ENCODE data around the gene KRTAP4-5. TPM values are rescaled to one million over a fixed set of nuclear protein-coding genes. Genes with fewer than 3 reads are reported as not detected.

KRTAP4-5 gene
- total and polyA plus RNA-seq, 2 of the 13 experiments (the other 11 are each of a cell fraction or from before 2014, with no cell fraction given): not detected

DNA sequence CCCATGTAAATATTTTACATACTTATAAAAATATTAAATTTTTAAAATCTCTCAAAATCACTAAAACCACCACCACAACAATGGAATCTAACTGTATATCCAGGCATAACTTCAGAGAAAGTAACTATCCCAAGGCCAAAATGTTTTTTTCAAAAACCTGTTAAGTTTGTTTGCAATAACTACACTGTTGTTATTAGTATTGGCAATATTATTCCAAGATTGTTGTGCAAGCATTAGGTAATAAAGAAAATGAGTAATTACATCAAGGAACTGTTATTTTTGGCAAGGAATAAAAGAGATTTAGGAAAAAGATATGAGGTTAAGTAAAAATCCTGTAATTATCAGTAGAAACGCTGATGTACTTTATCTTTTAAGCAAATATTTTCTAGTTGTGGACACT, 22.3 kb downstream of the KRTAP4-5 start:
- no peak overlapping the region for H2AFZ ChIP-seq (ENCODE audit: low read length)
- no peak overlapping the region for H3K27ac ChIP-seq (ENCODE audit: extremely low read length, insufficient read depth, low read length)
- no peaks in the 10 kb centered on the region for H3K9me3 ChIP-seq (ENCODE audit: low read length)
- no peaks in the 10 kb centered on the region for H4K20me1 ChIP-seq (ENCODE audit: insufficient read depth, low read length)
- WGBS (ENCODE audit: low lambda C conversion rate): 2% methylated on average over 1 of the region's 1 CpG
- FAIRE-seq: no peak
- no peak for ATAC-seq
- H3K27me3 ChIP-seq (ENCODE audit: control insufficient read depth in 1 of 2, insufficient read depth in 2 of 2, low read length in 2 of 2): 0 out of 5 replicates have a peak, but pooled peaks cover 0 to 3% of the 10 kb centered on the region in 2 experiments
- H3K4me3 ChIP-seq (replicated peaks in 1 of 3; ENCODE audit: insufficient read depth in 1 of 3, low read depth in 2 of 3, low read length in 3 of 3): no peak overlapping the region
- CTCF ChIA-PET (ENCODE audit: low intra/inter-chr PET ratio, low total read pairs): no interaction called here
- H3K9ac ChIP-seq (ENCODE audit: insufficient read depth, low read depth, low read length): no peak overlapping the region
- H3K4me1 ChIP-seq (ENCODE audit: insufficient read depth, low read length): no peaks in the 10 kb centered on the region
- H3K79me2 ChIP-seq (ENCODE audit: insufficient read depth, low read length): no peaks in the 10 kb centered on the region
- no peak overlapping the region for H3K4me2 ChIP-seq (ENCODE audit: low read depth, low read length)
- POLR2A ChIA-PET: no interaction called here
- TF ChIP-seq, protein P1, sequence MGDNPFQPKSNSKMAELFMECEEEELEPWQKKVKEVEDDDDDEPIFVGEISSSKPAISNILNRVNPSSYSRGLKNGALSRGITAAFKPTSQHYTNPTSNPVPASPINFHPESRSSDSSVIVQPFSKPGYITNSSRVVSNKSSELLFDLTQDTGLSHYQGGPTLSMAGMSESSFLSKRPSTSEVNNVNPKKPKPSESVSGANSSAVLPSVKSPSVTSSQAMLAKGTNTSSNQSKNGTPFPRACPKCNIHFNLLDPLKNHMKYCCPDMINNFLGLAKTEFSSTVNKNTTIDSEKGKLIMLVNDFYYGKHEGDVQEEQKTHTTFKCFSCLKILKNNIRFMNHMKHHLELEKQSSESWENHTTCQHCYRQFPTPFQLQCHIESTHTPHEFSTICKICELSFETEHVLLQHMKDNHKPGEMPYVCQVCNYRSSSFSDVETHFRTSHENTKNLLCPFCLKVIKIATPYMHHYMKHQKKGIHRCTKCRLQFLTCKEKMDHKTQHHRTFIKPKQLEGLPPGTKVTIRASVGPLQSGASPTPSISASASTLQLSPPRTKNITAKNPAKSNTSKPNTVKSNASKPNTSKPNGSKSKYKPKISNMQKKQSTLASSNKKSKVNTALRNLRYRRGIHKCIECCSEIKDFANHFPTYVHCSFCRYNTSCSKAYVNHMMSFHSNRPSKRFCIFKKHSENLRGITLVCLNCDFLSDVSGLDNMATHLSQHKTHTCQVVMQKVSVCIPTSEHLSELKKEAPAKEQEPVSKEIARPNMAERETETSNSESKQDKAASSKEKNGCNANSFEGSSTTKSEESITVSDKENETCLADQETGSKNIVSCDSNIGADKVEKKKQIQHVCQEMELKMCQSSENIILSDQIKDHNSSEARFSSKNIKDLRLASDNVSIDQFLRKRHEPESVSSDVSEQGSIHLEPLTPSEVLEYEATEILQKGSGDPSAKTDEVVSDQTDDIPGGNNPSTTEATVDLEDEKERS (CRISPR knock-in tag; IDR thresholded peaks at IDR 0.05): no peak
- TF ChIP-seq, protein P2, sequence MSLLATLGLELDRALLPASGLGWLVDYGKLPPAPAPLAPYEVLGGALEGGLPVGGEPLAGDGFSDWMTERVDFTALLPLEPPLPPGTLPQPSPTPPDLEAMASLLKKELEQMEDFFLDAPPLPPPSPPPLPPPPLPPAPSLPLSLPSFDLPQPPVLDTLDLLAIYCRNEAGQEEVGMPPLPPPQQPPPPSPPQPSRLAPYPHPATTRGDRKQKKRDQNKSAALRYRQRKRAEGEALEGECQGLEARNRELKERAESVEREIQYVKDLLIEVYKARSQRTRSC (CRISPR knock-in tag; IDR thresholded peaks at IDR 0.05; ENCODE audit: low read depth): no peak
- TF ChIP-seq NONO (IDR thresholded peaks at IDR 0.05) (no peak), NONO (CRISPR knock-in tag; conservative IDR thresholded peaks at IDR 0.05) (no peak), HNRNPL (IDR thresholded peaks at IDR 0.05; ENCODE audit: low read depth, low read length) (no peak), ZNF484 (CRISPR knock-in tag; IDR thresholded peaks at IDR 0.05; ENCODE audit: borderline replicate concordance, low read depth) (no peak), ZNF550 (CRISPR knock-in tag; IDR thresholded peaks at IDR 0.05; ENCODE audit: borderline replicate concordance) (no peak), KDM6A (CRISPR knock-in tag; IDR thresholded peaks at IDR 0.05; ENCODE audit: low read depth) (no peak), ZNF251 (CRISPR knock-in tag; IDR thresholded peaks at IDR 0.05) (no peak)
- TF ChIP-seq, protein P3, sequence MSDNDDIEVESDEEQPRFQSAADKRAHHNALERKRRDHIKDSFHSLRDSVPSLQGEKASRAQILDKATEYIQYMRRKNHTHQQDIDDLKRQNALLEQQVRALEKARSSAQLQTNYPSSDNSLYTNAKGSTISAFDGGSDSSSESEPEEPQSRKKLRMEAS (IDR thresholded peaks at IDR 0.05): no peak
- TF ChIP-seq, protein P4, sequence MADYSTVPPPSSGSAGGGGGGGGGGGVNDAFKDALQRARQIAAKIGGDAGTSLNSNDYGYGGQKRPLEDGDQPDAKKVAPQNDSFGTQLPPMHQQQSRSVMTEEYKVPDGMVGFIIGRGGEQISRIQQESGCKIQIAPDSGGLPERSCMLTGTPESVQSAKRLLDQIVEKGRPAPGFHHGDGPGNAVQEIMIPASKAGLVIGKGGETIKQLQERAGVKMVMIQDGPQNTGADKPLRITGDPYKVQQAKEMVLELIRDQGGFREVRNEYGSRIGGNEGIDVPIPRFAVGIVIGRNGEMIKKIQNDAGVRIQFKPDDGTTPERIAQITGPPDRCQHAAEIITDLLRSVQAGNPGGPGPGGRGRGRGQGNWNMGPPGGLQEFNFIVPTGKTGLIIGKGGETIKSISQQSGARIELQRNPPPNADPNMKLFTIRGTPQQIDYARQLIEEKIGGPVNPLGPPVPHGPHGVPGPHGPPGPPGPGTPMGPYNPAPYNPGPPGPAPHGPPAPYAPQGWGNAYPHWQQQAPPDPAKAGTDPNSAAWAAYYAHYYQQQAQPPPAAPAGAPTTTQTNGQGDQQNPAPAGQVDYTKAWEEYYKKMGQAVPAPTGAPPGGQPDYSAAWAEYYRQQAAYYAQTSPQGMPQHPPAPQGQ (CRISPR knock-in tag; IDR thresholded peaks at IDR 0.05; ENCODE audit: borderline replicate concordance): no peak
- BruUV-seq (replicated peaks): no TSS peak
- no peaks in the 10 kb centered on the region for H3K36me3 ChIP-seq (replicated peaks in 1 of 2; ENCODE audit: control insufficient read depth in 1 of 2, insufficient read depth in 2 of 2, low read length in 2 of 2)
- in situ Hi-C loops (cut with HindIII; ENCODE audit: extremely low pct_ligation_motif_present, low pct_unique_long_range_greater_than_20kb): no loop called here
- DNase-seq (ENCODE audit: low spot score): no peak
- intact Hi-C loops (cut with micrococcal nuclease; ENCODE audit: unreplicated experiment): no loop called here

Measured in HepG2 (cell line).